Measurements from ENCODE around the gene FBXO15. TPM values are rescaled to one million over a fixed set of nuclear protein-coding genes. Genes with fewer than 3 reads are reported as not detected.

Gene FBXO15
- total RNA-seq, 4 donors from 2014 or later, result 0.60 to 0.80 TPM; not detected in 2

GRCh38 chr18:74097803-74098202, 49.8 kb downstream of the FBXO15 start:
- WGBS, result 82% methylated on average over 1 of the region's 1 CpG
- DNase-seq (ENCODE audit: low spot score in 2 of 2), result no peak
- Histone ChIP-seq H3K4me3 (no peak overlapping the region), H3K36me3 (no peaks in the 10 kb centered on the region), H3K9me3 (peaks cover 8% of the 10 kb centered on the region), H3K27ac (no peak overlapping the region), H3K4me1 (no peaks in the 10 kb centered on the region), H3K27me3 (no peaks in the 10 kb centered on the region)
- no peak for TF ChIP-seq CTCF (IDR thresholded peaks at IDR 0.05)
- TF ChIP-seq EP300 (IDR thresholded peaks at IDR 0.05), result no peak
- TF ChIP-seq POLR2AphosphoS5 (IDR thresholded peaks at IDR 0.05), result no peak
- no peak for TF ChIP-seq POLR2A (IDR thresholded peaks at IDR 0.05)

- Histone ChIP-seq H3K4me3 (no peak overlapping the region), H3K9me3 (no peaks in the 10 kb centered on the region), H3K4me1 (no peaks in the 10 kb centered on the region), H3K36me3 (no peaks in the 10 kb centered on the region), H3K27me3 (no peaks in the 10 kb centered on the region), H3K27ac (no peak overlapping the region)
- no peak for DNase-seq (ENCODE audit: low spot score in 2 of 2)
- WGBS, result 88% methylated on average over 3 of the region's 3 CpGs
- TF ChIP-seq CTCF (IDR thresholded peaks at IDR 0.05) (no peak), POLR2A (IDR thresholded peaks at IDR 0.05) (no peak), POLR2AphosphoS5 (IDR thresholded peaks at IDR 0.05) (no peak), EP300 (IDR thresholded peaks at IDR 0.05) (no peak)
These were observed 54.7 kb downstream of the FBXO15 start for GRCh38 chr18:74092922-74093321.

GRCh38 chr18:74084184-74084855, 63.3 kb downstream of the FBXO15 start:
- no peak for DNase-seq (ENCODE audit: low spot score in 2 of 2)
- H3K9me3 ChIP-seq, result no peaks in the 10 kb centered on the region
- WGBS, result 90% methylated on average over 9 of the region's 9 CpGs
- no peak overlapping the region for H3K27ac ChIP-seq
- no peaks in the 10 kb centered on the region for H3K27me3 ChIP-seq
- H3K4me1 ChIP-seq, result peaks cover 5% of the 10 kb centered on the region
- H3K4me3 ChIP-seq, result no peak overlapping the region
- no peak for TF ChIP-seq POLR2AphosphoS5 (IDR thresholded peaks at IDR 0.05)
- TF ChIP-seq CTCF (IDR thresholded peaks at IDR 0.05), result no peak
- no peak for TF ChIP-seq EP300 (IDR thresholded peaks at IDR 0.05)
- TF ChIP-seq POLR2A (IDR thresholded peaks at IDR 0.05), result no peak
- H3K36me3 ChIP-seq, result no peaks in the 10 kb centered on the region

- no peaks in the 10 kb centered on the region for H3K9me3 ChIP-seq
- H3K4me1 ChIP-seq, result peaks cover 5% of the 10 kb centered on the region
- H3K27me3 ChIP-seq, result no peaks in the 10 kb centered on the region
- H3K27ac ChIP-seq, result no peak overlapping the region
- no peaks in the 10 kb centered on the region for H3K36me3 ChIP-seq
- TF ChIP-seq EP300 (IDR thresholded peaks at IDR 0.05) (no peak), CTCF (IDR thresholded peaks at IDR 0.05) (no peak), POLR2A (IDR thresholded peaks at IDR 0.05) (no peak), POLR2AphosphoS5 (IDR thresholded peaks at IDR 0.05) (no peak)
- 71% methylated on average over 3 of the region's 3 CpGs for WGBS
- DNase-seq (ENCODE audit: low spot score in 2 of 2), result no peak
- no peak overlapping the region for H3K4me3 ChIP-seq
These were observed 64.1 kb downstream of the FBXO15 start for GRCh38 chr18:74083557-74083952.

GRCh38 chr18:74082742-74083556, 64.7 kb downstream of the FBXO15 start:
- H3K27ac ChIP-seq, result no peak overlapping the region
- no peaks in the 10 kb centered on the region for H3K9me3 ChIP-seq
- no peak overlapping the region for H3K4me3 ChIP-seq
- H3K27me3 ChIP-seq, result no peaks in the 10 kb centered on the region
- 50% methylated on average over 18 of the region's 18 CpGs for WGBS
- peaks cover 5% of the 10 kb centered on the region for H3K4me1 ChIP-seq
- no peak for DNase-seq (ENCODE audit: low spot score in 2 of 2)
- no peaks in the 10 kb centered on the region for H3K36me3 ChIP-seq
- TF ChIP-seq CTCF (IDR thresholded peaks at IDR 0.05) (no peak), EP300 (IDR thresholded peaks at IDR 0.05) (no peak), POLR2A (IDR thresholded peaks at IDR 0.05) (no peak), POLR2AphosphoS5 (IDR thresholded peaks at IDR 0.05) (no peak)
